Measurements from ENCODE around the gene SYT13.
"Not testable (repeated sequence)": the region's sequence is repeated elsewhere in the genome, so short reads cannot be mapped to it uniquely, and the experiment has no call there.

The SYT13 gene

GRCh38 chr11:45272701-45273100, 13.4 kb downstream of the SYT13 start:
- no peak for DNase-seq

DNA sequence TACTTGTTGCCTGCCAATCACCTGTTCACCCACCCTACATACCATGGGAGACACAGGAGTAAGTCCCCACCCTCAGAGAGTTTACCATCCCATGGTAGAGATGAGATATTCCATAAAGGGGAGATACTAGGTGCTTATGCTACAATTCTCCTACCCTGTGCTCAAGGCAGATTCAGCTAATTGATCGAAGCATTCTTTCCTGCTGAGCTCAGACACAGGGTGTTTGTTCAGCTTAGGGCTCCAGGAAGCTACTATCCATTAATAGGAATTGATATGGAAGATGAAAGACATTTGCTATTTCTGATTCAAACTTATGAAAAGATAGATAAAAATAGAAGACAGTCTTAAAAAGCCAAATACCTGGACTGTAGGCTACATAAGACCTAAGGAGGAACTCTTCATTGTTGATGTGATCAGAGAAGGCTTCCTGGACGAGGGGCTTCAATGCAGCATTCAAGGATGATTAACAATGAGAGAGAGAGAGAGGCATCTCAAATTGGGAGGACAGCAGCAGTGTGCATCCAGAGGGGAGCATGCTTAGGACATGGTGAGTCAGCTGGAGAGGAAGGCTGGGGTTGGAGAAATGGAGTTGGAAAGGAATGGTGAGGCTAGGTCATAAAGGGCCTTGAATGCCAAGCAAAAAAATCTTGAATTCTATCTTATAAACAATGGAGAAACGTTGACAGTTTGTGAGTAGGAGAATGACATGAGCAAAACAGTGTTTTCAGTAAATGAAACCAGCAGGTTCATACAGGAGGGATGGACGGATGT, 15.0 kb downstream of the SYT13 start:
- no peak for DNase-seq

DNA sequence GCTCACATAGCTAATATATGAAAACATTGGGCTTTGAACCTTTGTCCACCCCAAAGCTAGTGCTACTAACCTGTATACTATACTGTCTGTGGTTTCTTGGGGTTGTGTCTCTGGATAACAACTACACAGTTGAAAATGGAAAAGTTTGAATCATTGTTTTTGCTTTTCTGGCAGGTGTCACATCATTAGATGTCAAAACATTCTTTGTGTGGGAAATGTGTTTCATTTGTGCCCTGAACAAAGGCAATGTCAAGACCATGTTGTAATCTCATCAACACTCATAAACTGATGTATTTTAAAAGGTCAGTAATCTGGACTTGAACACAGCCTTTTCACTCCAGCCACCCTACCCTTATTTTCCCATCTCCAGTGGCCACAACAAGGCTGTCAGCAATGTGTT, 16.5 kb downstream of the SYT13 start:
- no peak for DNase-seq

GRCh38 chr11:45267652-45268299, 18.4 kb downstream of the SYT13 start:
- no peak for DNase-seq

DNA sequence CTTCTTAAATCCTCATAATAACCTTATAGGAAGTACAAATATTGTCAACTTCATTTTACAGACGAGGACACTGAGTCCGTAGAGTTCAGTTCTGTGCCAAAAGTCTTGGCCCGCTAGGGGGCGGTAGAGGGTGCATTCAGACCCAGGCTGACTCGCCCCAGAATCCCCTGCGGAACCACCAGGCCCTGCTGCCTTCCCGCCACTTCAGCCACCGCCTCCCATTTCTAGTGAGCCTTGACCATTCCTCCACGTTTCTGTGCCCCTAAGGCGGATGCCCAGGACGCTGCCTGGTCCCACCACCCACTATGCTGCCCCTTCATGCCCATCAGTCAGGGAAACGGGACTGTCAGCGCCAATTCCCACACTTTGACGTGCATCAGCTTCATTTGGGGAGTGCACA, 19.1 kb downstream of the SYT13 start:
- no peak for DNase-seq

GRCh38 chr11:45266676-45267020, 19.5 kb downstream of the SYT13 start:
- no peak for DNase-seq

- DNase-seq, result no peak
These were observed 20.0 kb downstream of the SYT13 start for GRCh38 chr11:45265969-45266675.

DNA sequence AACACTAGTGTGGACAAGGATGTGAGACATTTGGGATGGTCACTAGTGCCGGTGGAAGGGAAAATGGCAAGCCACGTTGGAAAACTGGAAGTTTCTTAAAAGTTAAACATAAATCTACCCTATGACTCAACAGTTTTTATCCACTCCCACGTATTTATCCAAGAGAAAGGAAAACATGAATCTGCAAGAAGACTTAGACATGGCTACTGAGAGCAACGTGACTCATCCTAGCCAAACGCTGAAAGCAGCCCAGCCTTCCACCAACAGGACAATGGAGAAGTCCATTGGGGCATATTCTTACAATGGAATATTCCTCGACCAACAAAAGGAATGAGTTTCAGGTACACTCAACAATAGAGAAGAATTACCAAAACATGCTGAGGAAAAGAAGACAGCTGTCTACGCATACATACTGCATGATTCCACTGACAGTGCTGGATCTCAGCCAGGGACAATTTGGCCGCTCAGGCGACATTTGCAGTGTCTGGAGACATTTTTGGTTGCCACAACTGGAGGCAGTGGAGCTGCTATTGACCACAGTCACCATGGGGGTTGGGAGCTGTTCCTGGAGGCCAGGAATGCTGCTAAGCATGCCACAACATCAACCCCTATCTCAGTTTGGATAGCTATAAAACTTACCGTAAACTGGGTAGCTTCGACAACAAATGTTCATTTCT, 21.2 kb downstream of the SYT13 start:
- no peak for DNase-seq

DNA sequence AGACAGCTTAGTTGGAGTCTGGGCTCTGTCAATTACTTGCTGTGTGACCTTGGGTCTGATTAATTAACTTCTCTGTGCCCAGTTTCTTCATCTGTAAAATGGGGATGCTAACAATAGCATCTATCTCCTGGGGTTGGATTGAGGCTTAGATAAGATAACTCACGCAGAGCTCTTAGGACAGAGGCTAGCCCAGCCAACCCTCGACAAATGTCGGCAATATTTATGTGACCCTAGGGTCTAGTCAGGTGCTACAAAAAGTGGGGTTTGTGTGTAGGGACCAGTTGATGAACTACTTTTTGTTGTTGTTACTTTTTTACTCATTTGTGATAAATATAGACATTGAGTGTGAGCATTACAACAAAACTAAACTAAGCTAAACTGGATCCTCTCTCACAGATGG, 22.4 kb downstream of the SYT13 start:
- no peak for DNase-seq

DNA sequence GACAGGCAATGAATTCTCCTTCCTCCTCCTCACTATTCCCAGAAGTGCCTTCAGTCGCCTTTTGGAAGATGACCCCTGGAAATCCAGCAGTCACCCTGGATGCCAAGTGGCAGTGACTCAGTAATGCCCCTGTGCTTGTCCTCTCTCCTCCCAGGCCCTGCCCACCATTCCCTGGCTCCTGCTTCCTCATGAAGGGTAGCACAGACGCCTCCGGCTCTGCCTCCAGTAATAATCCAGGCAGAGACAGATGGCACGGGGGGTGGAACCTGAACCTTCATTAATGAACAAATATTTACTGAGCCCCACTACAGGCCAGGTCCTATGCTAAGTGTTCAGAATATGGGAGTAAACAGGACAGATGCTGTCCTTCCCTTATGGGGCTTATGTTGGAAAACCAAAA, 23.2 kb downstream of the SYT13 start:
- no peak for DNase-seq

GRCh38 chr11:45260071-45260470, 26.1 kb downstream of the SYT13 start:
- no peak for DNase-seq

DNA sequence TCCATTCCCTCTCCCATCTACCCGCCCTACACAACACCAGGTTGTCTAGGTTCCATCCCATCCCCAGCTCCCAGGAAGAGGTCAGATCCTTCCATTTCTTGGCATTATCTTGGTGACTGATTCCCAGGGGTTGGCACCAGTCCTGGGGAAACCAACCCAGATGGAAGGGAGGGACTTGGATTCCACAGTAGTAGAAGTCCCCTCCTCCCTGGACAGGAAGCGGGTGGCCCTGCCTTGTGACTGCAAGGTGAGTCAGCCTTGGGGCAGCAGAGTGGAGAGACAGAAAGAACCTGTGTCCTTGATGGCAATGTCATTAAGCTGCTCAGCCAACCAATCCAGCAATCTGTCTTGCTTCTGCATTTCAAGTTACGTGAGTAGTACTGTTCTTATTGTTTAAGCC, 26.5 kb downstream of the SYT13 start:
- DNase-seq, result no peak

DNA sequence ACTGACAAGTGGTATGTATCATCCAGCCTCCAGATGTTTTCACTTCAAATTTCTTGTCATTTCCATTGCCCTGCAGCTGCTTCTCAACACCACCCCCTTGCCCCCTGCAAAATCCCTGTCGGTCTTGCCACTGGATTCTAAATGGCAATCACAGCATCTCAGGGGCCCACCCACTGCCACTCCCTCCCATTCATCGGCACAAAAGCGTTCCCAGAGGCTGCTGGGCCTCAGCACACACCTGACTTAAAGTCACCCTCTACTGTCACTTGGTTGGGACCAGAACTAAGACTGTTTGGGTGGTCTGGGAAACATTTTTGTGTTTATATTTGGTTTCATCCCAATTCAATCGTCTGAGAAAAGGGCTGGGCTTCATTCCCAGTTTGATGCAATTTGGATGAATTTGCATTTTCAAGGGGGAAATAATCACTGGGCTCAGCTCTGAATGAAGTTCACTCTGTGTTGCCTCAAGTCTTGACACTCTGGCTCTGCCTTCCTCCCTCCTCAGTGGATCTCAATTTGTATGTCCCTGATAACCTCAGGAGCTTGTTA, 27.1 kb downstream of the SYT13 start:
- DNase-seq, result no peak

GRCh38 chr11:45254070-45254469, 32.1 kb downstream of the SYT13 start:
- DNase-seq, result no peak

DNA sequence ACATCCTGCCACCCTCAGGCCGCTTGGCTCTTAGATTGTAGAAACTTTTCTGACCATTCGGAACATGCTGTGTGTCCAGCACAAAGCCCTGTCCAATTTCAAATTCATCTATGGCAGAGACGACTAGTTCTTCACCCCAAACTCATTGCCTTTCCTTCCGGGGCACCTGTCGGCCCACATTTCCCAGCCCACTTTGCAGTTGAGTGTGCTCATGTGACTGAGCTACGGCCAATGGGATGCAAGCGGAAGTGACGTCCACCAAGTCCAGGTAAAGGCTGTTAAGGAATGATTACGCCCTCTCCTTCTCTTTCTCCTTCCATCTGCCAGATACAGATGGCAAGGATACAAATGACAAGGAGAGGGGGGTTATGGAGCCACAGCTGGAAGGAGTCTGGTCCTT, 32.5 kb downstream of the SYT13 start:
- no peak for DNase-seq

- DNase-seq, result no peak
These were observed 33.3 kb downstream of the SYT13 start for GRCh38 chr11:45252877-45253276.

GRCh38 chr11:45252134-45252856, 33.8 kb downstream of the SYT13 start:
- DNase-seq, result peak in 1 of 2 donors; percentile 11

GRCh38 chr11:45250035-45250718, 36.0 kb downstream of the SYT13 start:
- DNase-seq, result no peak

GRCh38 chr11:45249372-45249771, 36.8 kb downstream of the SYT13 start:
- DNase-seq, result not testable (repeated sequence)

- no peak for DNase-seq
These were observed 37.6 kb downstream of the SYT13 start for GRCh38 chr11:45248501-45249011.

DNA sequence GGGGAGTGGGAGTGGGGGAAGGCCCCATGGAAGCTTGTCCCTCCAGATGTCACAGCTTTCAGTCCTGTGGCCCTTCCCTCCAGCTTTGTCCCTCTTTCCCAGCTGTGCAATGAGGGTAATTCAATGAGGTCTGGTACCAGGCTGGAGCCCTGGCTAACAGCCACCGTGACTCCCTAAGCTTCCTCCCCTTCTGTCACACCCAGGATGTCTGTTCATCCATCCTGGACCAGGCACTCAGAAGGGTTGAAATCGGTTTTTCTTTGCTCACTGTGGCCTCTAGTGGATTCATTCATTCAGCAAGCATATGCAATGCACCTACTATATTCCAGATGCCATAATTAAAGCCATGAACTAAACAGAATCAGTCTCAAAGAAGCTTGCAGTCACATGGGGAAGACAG, 38.7 kb downstream of the SYT13 start:
- DNase-seq, result no peak

- no peak for DNase-seq
These were observed 39.9 kb downstream of the SYT13 start for GRCh38 chr11:45246241-45246640.

All from CD4-positive, alpha-beta T cell treated with Interferon alpha-2 for 1 hour (primary cell).